GM10266 (cell line): ENCODE results near the gene CNPY4.

Source experiments
- DNase-seq: peaks from one replicate; pipeline ENCODE4 v3.0.0; 2012; ENCODE audit errors: extremely low spot score
- CTCF ChIP-seq: IDR thresholded peaks from 2 replicates; pipeline ENCODE4 v1.5.1; 2012; ENCODE audit warnings: mild to moderate bottlenecking, low read depth; ENCODE audit not compliant: control insufficient read depth, insufficient read depth; ENCODE audit errors: missing control alignments

CNPY4 gene

GRCh38 chr7:100088095-100088620 is 31.3 kb upstream of the CNPY4 start:
- TF ChIP-seq CTCF = no peak
- no peak for DNase-seq

GRCh38 chr7:100088621-100089457 is 30.6 kb upstream of the CNPY4 start, which contains the start of gene COPS6:
Gene COPS6, plus strand, starts transcription at chr7:100088969. Its CDS starts 22 bp downstream, at chr7:100088991.
- DNase-seq = peak; percentile 90

GRCh38 chr7:100089458-100090196 is 29.8 kb upstream of the CNPY4 start:
- TF ChIP-seq CTCF = no peak
- no peak for DNase-seq

More at GRCh38 chr7:100088621-100089457, 30.6 kb upstream of the CNPY4 start, which contains the start of gene COPS6:
- TF ChIP-seq CTCF = no peak

- TF ChIP-seq CTCF = no peak
- DNase-seq = no peak
Measured at GRCh38 chr7:100090527-100091410, 28.7 kb upstream of the CNPY4 start.

GRCh38 chr7:100091411-100092181 is 27.8 kb upstream of the CNPY4 start:
- DNase-seq = no peak
- TF ChIP-seq CTCF = no peak

- no peak for DNase-seq
Measured at GRCh38 chr7:100093054-100093453, 26.4 kb upstream of the CNPY4 start.

More at GRCh38 chr7:100093054-100093453, 26.4 kb upstream of the CNPY4 start:
- no peak for TF ChIP-seq CTCF
